ENCODE data around the gene MAPKAP1.

- no peak for TF ChIP-seq CTCF (conservative IDR thresholded peaks at IDR 0.05)
- no peak for TF ChIP-seq ZFX (IDR thresholded peaks at IDR 0.05)
Observed at GRCh38 chr9:125460346-125460745, 246.7 kb downstream of the MAPKAP1 start.

Measured in C4-2B (cell line).